CD4-positive, alpha-beta T cell treated with Interleukin-12 subunit alpha and Interleukin-12 subunit beta, for 1 hour (primary cell): Measurements from ENCODE around the gene UNC5C.

Experiments used
- DNase-seq: peaks from one replicate; pipeline ENCODE4 v3.0.0-alpha.2; 2020

Gene UNC5C

DNA sequence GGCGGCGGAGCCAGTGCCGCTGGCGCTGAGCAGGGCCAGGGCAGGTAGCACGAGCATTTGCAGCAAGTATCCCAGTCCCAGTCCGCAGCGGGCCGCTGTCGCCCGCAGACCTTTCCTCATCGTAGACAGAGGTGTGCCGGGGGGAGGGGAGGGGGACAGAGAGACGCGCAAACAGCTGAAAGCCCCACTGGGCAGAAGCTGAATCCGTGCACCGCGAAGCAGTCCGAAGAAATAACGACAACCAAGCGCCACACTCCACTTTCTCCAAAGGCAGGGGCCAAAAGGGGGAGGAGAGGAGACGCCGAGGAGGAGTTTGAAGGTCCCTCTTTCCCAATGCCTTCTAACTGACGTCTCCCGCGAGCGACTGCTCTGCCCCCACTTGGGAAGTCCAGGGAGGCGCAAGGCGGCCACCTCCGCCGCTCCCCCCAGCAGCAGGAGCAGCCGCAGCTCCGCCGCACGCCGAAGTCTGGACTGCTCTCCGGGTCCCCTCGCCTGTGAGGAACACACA, at the start of gene UNC5C:
Gene UNC5C (minus strand): TSS at position 236 of the 508 bp plus-strand sequence.
- DNase-seq, result no peak

DNA sequence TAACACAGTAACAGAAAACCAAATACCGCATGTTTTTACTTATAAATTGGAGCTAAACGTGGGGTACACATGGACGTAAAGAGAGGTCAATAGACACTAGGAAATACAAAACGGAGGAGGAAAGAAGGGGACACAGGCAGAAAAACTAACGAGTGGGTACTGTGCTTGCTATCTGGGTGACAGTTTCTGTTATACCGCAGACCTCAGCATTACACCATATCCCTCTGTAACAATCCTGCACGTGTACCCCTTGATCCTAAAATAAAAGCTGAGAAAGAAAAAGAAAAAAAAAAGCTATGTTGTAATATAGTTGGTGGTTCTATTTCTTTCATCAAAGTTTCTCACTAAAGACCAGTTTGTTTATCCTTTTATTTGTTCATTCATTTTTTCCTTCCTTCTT, 47.9 kb upstream of the UNC5C start:
- DNase-seq, result no peak

DNA sequence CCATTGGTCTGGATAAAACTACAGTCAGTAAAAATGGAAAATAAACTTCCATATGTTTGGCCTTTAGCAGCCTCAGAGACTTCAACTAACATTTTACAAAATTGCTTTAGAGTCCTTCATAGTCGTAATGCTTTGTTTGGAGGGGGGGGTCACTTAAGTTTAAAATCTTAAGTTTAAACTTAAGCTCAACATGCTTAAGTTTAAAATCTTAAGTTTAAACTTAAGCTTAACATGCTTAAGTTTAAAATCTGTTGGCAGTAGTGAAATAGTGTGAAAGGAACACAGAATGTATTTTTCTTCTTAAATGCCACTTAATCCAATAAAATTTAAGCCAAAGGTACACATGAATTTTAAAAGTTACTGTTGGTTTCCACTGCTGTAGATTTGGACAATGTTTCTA, 45.9 kb upstream of the UNC5C start:
- no peak for DNase-seq

DNA sequence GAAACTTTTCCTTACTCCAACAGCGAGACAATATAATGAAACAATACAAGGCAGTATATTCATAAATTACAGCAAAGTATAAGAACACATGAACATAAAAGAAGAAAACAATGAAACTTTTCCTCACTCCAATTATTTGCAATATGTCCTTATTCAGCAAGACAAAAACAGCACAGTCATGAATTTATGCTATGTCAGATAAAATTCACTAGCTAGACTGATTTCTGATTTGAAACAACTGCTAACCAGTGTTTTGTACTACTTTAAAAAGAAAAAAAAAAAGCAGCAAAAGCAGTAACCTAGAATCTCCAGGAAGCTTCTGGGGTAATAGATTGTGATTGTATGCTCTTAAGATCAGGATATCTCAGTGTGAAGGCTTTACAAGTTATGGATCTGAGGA, 45.2 kb upstream of the UNC5C start:
- DNase-seq, result no peak

DNA sequence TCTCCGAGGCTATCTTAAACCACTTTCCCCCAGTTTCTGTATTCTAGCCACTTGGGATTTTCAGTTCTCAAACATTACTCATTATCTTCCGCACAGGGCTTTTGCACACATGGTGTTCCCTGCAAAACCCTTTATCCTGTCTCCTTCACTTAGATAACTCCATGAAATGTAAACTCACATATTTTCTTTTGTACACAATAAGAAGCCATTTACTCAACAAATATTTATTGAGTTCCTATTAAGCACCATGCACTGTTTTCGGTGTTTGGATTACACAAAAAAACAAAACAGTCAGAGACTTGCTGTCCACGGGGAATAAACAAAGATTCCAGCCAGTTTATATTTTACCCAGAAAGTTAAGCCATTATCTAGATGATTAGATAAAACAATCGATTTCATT, 42.5 kb upstream of the UNC5C start:
- DNase-seq, result no peak

DNA sequence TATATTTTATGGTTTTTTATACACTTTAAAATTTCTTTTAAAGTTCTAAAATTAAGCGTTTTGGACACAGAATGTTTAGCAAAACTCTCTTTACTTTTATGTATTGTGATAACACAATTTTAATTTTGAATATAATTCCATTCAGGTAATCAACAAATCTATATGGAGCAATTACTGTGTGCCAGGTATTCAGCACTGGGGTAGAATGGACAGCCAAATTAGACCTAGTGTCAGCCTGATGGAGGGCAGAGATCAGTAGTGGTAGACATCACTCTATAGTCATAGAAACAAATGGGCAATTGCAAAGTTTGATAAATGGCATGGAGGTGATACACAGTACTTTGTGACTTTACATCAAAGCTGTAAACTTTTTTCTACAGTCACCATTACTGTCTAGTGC, 41.8 kb upstream of the UNC5C start:
- no peak for DNase-seq

DNA sequence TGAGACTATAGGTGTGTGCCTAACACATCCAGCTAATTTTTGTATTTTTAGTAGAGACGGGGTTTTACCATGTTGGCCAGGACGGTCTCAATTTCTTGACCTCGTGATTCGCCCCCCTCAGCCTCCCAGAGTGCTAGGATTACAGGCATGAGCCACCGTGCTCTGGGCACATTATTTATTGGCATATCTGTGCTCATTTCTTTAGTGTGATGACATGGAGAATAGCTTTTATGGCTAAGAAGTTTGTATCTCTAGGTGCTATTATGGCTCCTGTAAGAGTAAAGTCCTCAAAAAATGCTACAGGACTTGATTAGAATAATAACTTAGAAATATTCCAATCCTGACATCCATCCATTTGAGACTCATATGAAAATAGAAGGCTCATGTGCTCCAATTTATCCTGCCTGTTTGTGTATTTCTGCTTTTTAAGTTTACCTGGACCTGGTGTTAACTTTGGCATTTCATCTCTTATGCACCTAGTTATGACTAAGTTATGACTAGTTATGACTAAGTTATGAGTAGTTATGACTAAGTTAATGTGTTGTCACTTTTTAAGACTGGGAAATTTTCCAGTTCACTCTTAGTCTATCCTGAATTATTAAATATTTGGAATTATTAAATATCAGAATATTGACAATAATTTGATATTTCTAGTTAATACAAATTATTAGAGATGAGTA, 36.4 kb upstream of the UNC5C start:
- no peak for DNase-seq

DNA sequence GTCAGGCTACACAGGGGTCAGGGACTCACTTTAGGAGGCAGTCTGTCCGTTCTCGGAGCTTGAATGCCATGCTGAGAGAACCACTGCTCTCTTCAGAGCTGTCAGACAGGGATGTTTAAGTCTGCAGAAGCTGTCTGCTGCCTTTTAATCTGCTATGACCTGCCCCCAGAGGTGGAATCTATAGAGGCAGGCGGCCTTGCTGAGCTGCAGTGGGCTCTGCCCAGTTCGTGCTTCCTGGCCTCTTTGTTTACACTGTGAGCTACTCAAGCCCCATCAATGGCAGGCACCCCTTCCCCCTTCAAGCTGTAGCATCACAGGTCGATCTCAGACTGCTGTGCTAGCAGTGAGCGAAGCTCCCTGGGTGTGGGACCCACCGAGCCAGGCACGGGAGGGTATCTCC, 31.5 kb upstream of the UNC5C start:
- DNase-seq, result no peak

DNA sequence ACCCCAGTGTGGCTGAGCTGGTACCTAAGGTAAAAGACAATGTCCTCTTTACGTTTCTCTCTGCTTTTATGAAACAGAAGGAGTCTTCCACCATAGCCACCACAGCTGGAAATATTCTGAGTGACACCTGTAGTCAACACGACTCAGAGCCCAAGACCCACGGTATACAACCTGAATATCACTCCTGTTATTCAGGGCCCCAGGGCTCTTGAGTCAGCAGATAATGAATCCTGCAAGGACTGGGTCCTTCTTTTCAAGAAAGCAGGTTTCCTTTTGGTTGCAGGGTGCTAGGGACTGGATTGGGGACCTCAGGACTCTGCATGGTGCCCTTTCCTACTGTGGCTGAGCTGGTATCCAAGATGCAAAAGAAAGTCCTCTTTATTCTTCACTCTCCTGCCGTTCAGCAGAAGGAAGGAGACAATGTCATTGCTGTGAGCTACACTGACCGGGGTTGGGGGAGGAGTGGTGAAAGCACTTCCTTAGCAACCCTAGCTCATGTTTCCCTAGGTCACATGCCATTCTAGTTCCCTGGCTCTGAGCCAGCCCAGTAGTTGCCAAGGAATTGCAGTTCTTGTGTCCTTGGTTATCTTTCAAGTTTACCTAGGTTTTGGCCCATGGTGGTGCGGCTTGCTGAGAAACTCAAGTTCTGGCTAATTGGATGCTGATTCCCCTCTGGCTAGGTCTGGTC, 23.7 kb upstream of the UNC5C start:
- DNase-seq, result no peak

DNA sequence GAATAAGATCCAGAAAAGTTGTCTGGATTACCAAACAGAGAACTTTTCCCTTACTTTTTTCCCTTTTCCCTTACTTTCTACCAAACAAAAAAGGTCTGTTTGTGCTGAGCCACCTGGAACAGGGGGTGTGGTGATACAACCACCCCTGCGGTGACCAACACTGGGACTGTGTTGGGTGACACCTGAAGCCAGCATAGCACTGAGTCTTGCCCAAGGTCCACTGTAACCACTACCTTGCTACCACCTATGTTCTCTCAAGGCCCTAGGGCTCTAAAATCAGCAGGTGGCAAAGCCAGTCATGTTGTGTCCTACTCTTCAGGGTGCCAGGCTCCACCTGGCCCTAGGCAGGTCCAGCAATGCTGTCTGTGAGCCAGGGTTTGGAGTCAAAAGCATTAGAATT, 22.8 kb upstream of the UNC5C start:
- DNase-seq, result no peak

DNA sequence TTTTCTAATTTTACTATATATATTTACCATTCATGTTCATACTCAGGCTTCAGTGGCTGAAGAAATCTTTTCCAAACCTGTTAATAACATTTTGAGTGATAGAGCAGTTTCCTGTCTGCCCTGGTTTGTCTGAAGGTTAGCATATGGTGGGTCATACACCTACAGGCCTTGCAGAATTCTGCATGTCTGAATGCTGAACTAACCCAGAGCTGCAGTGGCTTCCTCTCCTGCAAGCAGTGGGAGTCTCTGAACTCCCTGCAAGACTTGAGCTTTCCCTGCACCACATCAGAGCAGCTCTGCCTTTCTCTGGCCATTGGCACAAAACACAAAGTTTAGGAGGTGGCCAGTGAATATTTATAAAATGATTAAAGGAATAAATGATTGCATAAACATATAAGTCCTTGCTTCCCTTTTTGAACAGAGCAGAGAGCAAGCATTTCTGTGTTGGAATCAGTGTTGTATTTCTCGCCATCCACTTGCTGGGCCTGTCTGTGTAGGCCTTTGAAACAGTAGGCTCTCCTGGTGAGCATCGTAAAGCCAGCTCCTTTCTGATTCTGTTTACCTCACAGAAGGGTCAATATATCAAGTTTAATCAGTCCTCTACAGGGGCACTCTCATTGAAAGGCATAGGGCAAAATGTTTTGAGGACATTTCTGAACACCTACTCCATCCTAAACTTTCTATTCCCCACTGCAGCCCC, 15.0 kb upstream of the UNC5C start:
- no peak for DNase-seq

DNA sequence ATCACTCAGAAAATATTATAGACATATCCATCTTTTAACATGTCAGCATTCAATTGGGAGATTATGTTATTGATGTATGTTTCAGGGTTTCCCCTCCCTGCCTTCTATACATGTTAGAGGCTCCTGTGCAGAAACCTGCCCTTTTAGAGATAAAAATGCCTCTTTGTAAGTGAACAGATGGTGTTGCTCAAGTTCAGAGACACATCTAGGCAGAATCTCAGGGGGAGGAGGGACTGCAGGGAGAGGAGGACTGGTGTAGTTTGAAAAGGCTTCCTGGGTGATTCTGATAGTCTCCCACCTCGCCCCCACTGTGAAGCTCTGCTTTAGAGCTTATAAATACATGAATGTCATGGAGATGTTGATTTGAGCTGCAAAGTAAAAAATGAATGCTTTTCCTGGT, 12.0 kb upstream of the UNC5C start:
- DNase-seq, result no peak

DNA sequence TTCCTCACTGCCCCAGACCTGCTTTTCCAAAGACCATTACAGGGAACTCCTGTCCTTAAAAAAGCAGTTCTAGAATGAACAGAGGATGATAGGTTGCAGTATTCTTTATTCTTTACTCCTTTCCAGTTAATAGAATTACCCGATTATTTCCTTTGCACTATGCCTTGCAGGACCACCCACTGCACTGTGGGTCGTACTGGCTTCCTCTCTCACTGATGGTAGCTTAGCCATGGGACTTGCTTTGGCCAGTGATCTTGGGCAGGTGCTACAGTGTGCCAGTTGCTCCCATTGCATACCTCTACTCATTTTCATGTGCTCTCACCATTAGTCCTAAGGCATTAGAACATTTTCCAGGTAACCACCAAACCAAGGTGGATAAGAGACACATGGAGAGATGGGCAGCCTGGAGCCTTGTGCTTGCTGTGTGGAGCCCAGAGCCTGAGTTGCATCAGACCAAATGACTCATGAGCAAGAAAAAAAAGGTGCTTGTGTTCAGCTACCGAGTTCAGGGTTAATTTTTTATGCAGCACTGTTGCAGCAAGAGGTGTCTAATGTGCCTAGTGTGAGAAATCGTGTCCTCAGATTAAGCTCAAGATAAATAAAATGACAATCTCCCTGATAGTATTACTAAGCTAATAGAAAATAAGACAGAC, 7.6 kb upstream of the UNC5C start:
- no peak for DNase-seq

DNA sequence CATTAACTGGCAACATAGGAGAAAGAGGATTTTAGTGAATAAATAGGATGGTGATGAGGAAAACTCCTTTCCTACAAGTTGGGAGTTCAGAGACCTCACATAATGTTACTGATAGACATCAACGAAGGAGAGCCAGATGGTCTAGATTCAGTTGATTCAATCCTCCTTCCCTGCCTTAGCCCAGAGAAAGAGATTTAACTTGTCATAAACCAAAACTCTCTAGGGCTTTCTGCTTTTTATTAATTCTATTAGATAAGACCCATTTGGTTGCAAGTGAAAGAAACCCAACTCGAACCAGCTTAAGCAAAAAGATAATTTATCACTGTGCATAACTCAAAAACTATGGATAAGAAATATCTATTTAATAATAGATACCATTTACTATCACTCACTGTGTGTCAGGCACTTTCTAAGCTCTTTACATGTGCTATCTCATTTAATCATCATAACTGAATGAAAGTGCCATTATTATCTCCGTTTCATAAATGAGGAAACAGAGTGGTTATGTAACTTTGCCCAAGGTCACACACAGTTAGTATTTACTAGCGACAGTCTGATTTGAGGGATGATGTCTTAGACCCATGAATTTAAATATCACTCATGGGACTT, 4.3 kb upstream of the UNC5C start:
- no peak for DNase-seq

DNA sequence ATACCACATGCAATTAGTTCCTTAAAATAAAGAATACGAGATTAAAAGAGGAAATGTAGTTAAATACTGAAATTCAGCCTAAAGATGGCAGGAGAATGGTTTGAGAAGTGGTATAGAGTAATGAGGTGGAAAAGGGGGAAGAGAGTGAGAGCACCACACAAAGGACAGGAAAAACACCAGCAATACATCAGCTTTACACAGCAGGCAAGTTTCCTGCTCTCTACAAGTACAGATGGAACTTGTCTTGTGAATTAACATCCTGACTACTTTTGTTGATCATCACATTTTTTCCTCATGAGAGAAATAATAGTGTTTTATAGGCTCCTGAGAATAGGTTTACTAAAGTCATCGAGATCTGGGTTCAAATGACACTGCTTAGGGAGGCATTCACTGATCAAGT, 2.9 kb upstream of the UNC5C start:
- no peak for DNase-seq

DNA sequence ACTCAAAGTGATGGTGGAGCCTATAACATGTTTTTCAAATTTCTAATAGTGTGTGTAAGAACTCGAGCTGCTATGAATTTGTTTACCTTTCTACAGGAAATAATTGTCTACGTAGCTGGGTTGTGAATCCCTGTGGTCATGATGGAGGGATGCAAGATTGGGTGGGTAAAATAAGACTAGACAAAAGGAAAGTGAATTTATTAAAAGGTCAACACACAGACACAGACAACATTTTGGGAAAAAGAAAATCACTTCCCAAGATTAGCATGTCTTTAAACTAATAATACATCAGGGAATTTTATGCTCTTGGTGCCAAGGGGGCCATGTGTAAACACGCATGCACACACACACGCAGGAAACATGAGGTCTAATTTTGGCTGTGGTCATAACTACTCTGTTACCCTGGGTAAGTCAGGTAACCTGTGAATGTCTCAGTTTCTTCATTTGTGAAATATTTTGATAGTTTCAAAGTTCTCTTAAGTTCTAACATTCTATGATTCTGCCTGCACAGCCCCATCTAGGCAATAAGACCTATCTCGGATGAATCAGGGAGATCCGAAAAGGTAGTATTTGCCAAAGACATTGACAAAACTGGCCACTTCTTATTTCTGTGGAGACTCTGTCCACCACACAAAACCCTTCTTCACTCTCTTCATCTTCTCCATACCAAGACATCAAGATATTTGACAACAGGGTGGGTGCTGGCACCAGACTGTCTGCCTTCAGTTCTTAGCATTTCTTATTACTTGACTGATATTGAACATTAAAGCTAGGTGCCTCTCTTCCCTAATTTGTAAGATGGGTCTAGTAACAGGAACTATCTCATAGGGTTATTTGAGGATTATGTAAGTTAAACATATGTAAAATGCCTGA, 1.6 kb upstream of the UNC5C start:
- no peak for DNase-seq

DNA sequence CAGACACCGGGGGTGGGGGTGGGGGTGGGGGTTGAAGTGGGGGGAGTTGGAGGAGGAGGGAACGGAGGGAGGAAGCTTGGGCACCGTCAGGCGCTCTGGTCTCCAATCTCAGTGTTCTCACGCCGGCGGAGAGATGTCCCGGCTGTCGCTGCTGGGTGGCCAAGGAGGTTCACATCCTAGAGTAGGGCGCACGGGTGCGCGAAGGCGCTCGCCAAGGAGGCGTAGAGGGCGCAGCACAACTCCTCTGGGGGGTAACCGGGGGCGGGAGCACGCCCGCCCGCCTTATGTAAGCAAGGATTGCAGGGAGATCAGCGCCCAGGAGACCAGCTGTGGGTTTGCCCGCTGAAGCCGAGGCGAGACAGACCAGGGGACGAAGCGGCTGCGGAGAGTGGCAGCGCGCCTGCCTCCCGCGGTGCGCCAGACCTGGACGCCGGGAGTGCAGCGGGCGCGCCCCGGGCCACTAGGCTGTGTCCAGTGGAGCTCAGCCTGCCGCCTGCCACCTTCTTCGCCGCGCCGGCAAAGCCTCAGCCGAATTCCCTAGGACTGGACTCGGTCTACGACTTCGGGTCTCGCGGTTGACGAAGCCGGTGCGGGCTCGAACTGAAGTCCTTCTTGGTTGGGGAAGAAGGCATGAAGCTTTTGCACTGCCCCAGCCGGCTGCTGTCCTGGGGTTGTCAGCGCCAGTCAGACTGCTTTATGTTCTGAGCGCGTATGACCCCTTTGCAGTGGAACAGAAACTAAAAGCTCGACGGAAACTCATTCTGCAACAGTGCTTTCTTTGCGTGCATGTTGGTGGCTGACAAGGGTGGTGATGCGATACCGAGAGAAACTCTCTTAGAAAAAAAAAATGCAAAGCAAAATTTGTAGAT, 707 bp upstream of the UNC5C start:
- DNase-seq, result no peak

DNA sequence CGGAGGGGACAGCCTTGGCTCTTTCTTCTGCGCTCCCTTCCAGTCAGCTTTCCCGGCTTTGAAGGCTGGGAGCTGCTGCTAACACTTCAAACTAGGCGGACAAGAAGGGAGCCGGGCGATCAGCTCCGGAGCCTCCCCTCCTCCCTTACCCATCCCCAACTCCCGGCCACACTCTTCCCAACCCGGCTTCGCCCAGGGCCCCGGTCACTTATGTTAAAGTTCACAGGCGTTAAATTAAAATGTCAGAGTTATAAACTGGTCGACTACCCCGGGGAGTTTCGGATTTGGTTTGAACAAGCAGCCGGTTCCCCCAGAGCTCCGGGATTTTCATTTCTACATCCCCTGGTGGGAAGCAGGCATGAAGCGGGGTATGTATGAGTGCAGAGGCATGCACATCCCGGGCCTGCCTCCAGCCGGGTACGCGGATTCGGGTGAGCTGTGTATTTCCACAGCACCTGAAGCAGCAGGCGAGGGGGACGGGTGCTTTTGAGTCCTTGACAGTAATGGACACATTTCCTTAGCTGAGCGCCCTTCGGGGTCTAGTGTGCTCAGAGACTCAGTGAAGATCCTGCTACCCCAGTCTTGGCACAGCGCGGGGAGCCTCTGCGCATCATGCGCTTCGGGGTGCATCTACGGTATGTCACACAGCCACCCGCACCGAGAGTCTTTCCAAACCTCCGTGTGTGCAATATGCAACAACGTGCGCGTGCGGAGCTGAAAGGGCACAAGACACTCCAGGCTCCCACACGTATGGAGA, 880 bp downstream of the UNC5C start:
- DNase-seq, result no peak

DNA sequence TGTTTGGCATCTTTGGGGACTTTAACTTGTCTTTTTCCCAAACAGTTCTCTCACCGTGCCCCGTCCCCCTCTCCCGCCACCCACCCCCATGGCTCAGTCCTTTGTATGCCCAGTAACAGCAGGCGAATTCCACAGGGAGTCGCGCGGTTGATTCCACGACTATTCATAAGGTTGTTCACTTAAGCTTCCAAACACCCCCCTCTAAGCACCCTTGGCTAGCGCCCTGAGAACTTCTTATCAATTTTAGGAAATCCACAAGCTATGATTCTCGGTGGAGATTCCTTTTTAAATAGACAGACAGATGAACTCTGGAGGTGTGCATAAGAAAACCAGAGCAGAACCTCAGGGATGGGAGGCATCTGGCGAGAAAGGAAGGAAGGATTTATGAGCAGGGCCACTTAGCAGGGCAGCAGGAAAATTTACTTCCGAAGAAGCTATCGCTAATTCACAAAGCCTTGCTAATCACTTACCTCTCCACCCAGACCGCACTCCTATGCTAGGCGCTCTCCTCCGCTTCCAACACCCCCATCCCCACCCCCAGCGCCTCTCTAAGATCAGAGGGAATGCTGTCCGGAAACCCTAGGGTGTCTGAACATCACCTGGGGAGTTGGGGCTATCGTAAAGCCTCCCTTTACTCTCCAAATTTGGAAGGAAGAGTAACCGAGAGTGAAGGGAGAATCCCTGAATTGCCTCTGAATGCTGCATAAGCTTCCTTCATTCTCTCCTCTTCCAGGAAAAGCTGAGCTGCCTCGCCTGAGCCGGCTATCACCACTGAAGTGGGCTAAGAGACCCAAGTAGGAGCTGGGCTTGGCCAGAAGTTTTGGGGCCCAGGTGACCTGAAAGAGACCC, 1.7 kb downstream of the UNC5C start:
- DNase-seq, result no peak
